ENCODE measurements around the gene SEMA4D.

GRCh38 chr9:89383721-89384300, 114.1 kb downstream of the SEMA4D start:
- TF ChIP-seq CTCF (conservative IDR thresholded peaks at IDR 0.05) (no peak), EZH2 (IDR thresholded peaks at IDR 0.05; ENCODE audit: low read depth) (no peak)

All from PC-9 (cell line).